Measurements from ENCODE around the gene HADHA.

DNA sequence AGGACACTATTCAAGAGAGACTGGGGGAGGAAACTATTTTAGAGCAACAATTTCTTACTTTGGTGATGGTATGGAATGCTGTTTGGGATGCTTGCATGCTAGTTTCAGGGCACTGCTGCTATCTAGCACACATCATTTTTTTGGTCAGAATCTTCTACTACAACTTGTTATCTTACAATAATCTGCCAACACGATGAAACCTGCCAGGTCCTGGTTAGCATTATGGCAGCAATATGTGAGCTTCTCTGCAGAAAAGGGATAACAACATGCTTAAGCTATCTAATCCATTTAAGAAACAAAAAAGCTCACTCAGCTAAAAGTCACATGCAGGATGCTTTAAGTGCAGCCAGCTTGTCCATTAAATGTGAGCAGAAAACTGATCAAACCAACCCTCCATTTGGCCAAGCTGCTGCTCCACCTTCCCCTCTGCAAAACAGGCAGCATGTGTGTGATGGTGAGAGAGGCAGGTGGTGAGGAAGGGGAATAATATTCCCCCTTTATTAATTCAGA, 41.4 kb downstream of the HADHA start:
- TF ChIP-seq, protein P1, sequence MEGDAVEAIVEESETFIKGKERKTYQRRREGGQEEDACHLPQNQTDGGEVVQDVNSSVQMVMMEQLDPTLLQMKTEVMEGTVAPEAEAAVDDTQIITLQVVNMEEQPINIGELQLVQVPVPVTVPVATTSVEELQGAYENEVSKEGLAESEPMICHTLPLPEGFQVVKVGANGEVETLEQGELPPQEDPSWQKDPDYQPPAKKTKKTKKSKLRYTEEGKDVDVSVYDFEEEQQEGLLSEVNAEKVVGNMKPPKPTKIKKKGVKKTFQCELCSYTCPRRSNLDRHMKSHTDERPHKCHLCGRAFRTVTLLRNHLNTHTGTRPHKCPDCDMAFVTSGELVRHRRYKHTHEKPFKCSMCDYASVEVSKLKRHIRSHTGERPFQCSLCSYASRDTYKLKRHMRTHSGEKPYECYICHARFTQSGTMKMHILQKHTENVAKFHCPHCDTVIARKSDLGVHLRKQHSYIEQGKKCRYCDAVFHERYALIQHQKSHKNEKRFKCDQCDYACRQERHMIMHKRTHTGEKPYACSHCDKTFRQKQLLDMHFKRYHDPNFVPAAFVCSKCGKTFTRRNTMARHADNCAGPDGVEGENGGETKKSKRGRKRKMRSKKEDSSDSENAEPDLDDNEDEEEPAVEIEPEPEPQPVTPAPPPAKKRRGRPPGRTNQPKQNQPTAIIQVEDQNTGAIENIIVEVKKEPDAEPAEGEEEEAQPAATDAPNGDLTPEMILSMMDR (IDR thresholded peaks at IDR 0.05): no peak
- TF ChIP-seq POLR2A (IDR thresholded peaks at IDR 0.05) (no peak), EP300 (IDR thresholded peaks at IDR 0.05) (no peak), POLR2AphosphoS5 (IDR thresholded peaks at IDR 0.05) (no peak)

All from upper lobe of left lung (tissue), 4 donors.